ENCODE measurements around the gene NFKBIA.

- no peak for TF ChIP-seq CTCF (IDR thresholded peaks at IDR 0.05; ENCODE audit: borderline replicate concordance, extremely low read depth, low read length, poor library complexity, severe bottlenecking)
- no peak for TF ChIP-seq EZH2 (IDR thresholded peaks at IDR 0.05; ENCODE audit: borderline replicate concordance, low read depth, low read length, severe bottlenecking)
Measured at GRCh38 chr14:35429951-35430350, 25.4 kb upstream of the NFKBIA start.

All from DND-41 (cell line).